K562 (cell line): ENCODE measurements around the gene OSBPL10. TPM values are rescaled to one million over a fixed set of nuclear protein-coding genes. Genes with fewer than 3 reads are reported as not detected.

Source experiments
- AFF1 ChIP-seq, 2 experiments: fragments of 450-650 bp; IDR thresholded peaks; 2 replicates each; pipeline ENCODE4 v1.6.1; 2018; ENCODE audit warnings: mild to moderate bottlenecking in 2 of 2, low read depth in 1 of 2; ENCODE audit not compliant: partially characterized antibody in 2 of 2
- ATF4 ChIP-seq: fragments of 450-650 bp; formaldehyde crosslinking; IDR thresholded peaks from 2 replicates; pipeline ENCODE4 v1.4.0; 2022; ENCODE audit warnings: mild to moderate bottlenecking, moderate library complexity
- CEBPB ChIP-seq: fragments of 450-650 bp; IDR thresholded peaks from 2 replicates; pipeline ENCODE4 v1.6.1; 2016; ENCODE audit warnings: missing genetic modification characterization, missing compliant biosample characterization
- CGGBP1 ChIP-seq: fragments of 250-450 bp; sonication (Bioruptor Pico); IDR thresholded peaks from 2 replicates; pipeline ENCODE4 v1.9.0; 2021; ENCODE audit warnings: mild to moderate bottlenecking
- DLX4 ChIP-seq: fragments of 250-450 bp; sonication (Bioruptor Pico); IDR thresholded peaks from 2 replicates; pipeline ENCODE4 v1.6.1; 2021; ENCODE audit warnings: mild to moderate bottlenecking
- FOSL1 ChIP-seq: fragments of 200-800 bp; sonication (Bioruptor generic); conservative IDR thresholded peaks from 2 replicates; pipeline ENCODE4 v1.6.1; 2016; ENCODE audit warnings: missing genetic modification characterization, missing compliant biosample characterization
- GATA2 ChIP-seq: sonication (generic); formaldehyde crosslinking; IDR thresholded peaks from 2 replicates; pipeline ENCODE4 v1.4.0; 2020; ENCODE audit warnings: mild to moderate bottlenecking, missing genetic modification reagents
- MTA2 ChIP-seq: fragments of 450-650 bp; IDR thresholded peaks from 2 replicates; pipeline ENCODE4 v1.6.1; 2016; ENCODE audit warnings: low read depth
- PKNOX1 ChIP-seq: fragments of 450-650 bp; IDR thresholded peaks from 2 replicates; pipeline ENCODE4 v1.6.1; 2016
- PURB ChIP-seq: sonication (generic); formaldehyde crosslinking; IDR thresholded peaks from 2 replicates; pipeline ENCODE4 v1.9.0; 2021; ENCODE audit warnings: low read depth, mild to moderate bottlenecking, missing genetic modification reagents
- SMARCC2 ChIP-seq: fragments of 450-650 bp; IDR thresholded peaks from 2 replicates; pipeline ENCODE4 v1.6.1; 2017; ENCODE audit warnings: antibody characterized with exemption, moderate library complexity, mild to moderate bottlenecking, low read depth
- TARDBP ChIP-seq: fragments of 450-650 bp; IDR thresholded peaks from 2 replicates; pipeline ENCODE4 v1.6.1; 2016
- polyA plus RNA-seq, 8 experiments: library from polyadenylated mRNA; depleted of rRNA in 4 of 8; stranded (reverse) in 5 of 8; unstranded in 3 of 8; fragments of >200 nt; fragmentation: Nextera tagmentation in 2 of 8; fragmentation: Illumina TruSeq in 1 of 8; extraction: Ambion mirVana in 2 of 8; extraction: Trizol in 1 of 8; gene quantifications; 2 replicates each; pipeline versions ENCODE4 v1.2.1 to v1.2.3, GENCODE V29; 2011 to 2014; ENCODE audit warnings: inconsistent platforms in 1 of 8, missing spikeins in 1 of 8
- total RNA-seq, 7 experiments: library from RNA; depleted of rRNA in 6 of 7; stranded (reverse); fragments of >200 nt in 6 of 7; fragmentation: Illumina TruSeq in 2 of 7; extraction: Trizol in 2 of 7; gene quantifications; 2 replicates each; pipeline versions ENCODE4 v1.2.1 to v1.2.3, GENCODE V29; 2011 to 2021; ENCODE audit warnings: low replicate concordance in 1 of 7

Gene OSBPL10
- total and polyA plus RNA-seq, 9 of the 15 experiments (the other 6 are each of a cell fraction or from before 2014, with no cell fraction given) = 0.03 to 0.19 (median 0.14) TPM; not detected in 2

- TF ChIP-seq DLX4 (no peak), PKNOX1 (no peak), PURB (CRISPR knock-in tag) (no peak), CGGBP1 (CRISPR knock-in tag) (no peak), GATA2 (CRISPR knock-in tag) (no peak), CEBPB (tag) (no peak), SMARCC2 (no peak), TARDBP (no peak), FOSL1 (tag) (no peak), ATF4 (CRISPR knock-in tag) (no peak), AFF1 (IDR thresholded peaks at IDR 0.05; ENCODE audit: low read depth in 1 of 2, partially characterized antibody in 2 of 2) (no peak), MTA2 (no peak)
These were observed 346.6 kb downstream of the OSBPL10 start (continued) for GRCh38 chr3:31634476-31634875.
